Measurements from ENCODE around the gene TM7SF2.

The TM7SF2 gene

GRCh38 chr11:65133724-65134123, 22.1 kb downstream of the TM7SF2 start:
- H3K4me1 ChIP-seq: no peaks in the 10 kb centered on the region
- H3K9me3 ChIP-seq: no peaks in the 10 kb centered on the region
- no peaks in the 10 kb centered on the region for H3K27me3 ChIP-seq
- no peak for TF ChIP-seq CTCF (IDR thresholded peaks at IDR 0.05; ENCODE audit: low read depth, low read length)
- H3K36me3 ChIP-seq: peaks cover 9% of the 10 kb centered on the region; the same call in 1 of the 2 replicates
- DNase-seq: no peak
- peak overlapping the region; percentile 73 for H3K4me3 ChIP-seq (ENCODE audit: low read depth, low read length)

DNA sequence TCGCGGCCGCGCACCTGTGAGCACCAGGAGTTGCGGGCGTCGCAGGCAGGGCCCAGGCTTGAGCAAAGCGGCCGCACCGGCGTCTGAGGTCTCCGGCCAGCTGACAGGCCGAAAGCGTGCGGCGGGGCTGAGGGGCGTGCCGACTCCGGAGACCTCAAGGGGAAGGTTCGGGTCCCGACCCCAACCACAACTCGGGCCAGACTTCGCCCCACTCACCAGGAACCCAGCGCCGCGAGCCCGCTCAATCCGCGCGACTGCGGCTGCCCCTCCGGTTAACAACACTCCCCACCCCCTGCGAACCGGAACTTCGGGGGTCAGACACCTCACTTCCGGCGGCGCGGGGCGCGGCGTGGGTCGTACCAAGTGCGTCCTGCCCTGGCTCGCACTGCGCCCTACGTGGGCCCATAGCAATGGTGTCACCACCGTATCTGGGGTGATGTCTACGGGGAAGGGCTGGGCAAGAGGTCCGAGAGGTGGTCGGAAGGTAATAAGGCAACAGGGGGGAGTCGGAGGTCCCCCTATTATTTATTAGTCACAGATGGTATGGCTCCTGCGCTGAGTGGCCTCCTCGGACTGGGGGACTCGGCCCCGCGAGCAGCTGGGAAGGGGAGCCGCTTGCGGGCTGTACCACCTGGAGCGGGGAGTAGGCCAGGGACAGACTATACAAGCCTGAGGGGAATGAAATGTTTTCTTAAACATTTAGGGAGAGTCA, 22.7 kb downstream of the TM7SF2 start, which contains the start of gene SYVN1:
TSS of gene SYVN1 (minus strand) at position 280 of the 712 bp plus-strand sequence. CDS start 918 bp downstream, outside the sequence.
- H3K4me3 ChIP-seq (ENCODE audit: low read depth, low read length): peak within 1 kb of the TSS; percentile 73
- no peak for TF ChIP-seq CTCF (IDR thresholded peaks at IDR 0.05; ENCODE audit: low read depth, low read length)
- no peaks in the 10 kb centered on the region for H3K4me1 ChIP-seq
- peak; percentile 84 for DNase-seq
- peaks cover 9% of the 10 kb centered on the region; the same call in 1 of the 2 replicates for H3K36me3 ChIP-seq
- no peaks in the 10 kb centered on the region for H3K9me3 ChIP-seq
- no peaks in the 10 kb centered on the region for H3K27me3 ChIP-seq

GRCh38 chr11:65134952-65135632, 23.4 kb downstream of the TM7SF2 start:
- no peak for TF ChIP-seq CTCF (IDR thresholded peaks at IDR 0.05; ENCODE audit: low read depth, low read length)
- H3K36me3 ChIP-seq: peaks cover 7% of the 10 kb centered on the region; the same call in 1 of the 2 replicates
- no peaks in the 10 kb centered on the region for H3K4me1 ChIP-seq
- no peaks in the 10 kb centered on the region for H3K27me3 ChIP-seq
- peak; percentile 80 for DNase-seq
- H3K9me3 ChIP-seq: no peaks in the 10 kb centered on the region
- H3K4me3 ChIP-seq (ENCODE audit: low read depth, low read length): peak overlapping the region; percentile 73

DNA sequence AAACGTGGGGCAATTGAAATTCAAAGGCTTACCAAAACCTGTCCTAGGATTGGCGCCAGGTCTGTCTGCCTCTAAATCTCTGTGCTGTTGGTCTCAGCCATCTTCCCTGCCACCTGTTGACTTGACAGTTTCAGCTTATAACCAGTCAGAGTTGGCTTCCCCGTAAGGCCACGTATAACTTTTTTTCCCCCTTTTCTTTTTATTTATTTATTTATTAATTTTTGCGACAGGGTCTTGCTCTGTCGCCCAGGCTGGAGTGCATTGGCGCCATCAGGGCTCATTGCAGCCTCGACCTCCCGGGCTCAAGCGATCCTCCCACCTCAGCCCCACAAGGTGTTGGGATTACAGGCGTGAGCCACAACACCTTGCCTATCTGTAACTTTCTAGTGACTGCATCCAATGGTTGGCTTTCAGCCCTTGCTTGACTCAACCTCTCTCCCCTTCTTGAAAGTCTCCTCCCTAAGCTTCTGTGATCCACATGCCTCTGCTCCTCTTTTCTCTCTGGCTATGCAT, 24.0 kb downstream of the TM7SF2 start:
- no peak for DNase-seq
- H3K4me3 ChIP-seq (ENCODE audit: low read depth, low read length): peak overlapping the region; percentile 73
- 0 out of 2 replicates have a peak, but pooled peaks cover 6% of the 10 kb centered on the region for H3K36me3 ChIP-seq
- H3K27me3 ChIP-seq: no peaks in the 10 kb centered on the region
- H3K4me1 ChIP-seq: no peaks in the 10 kb centered on the region
- no peaks in the 10 kb centered on the region for H3K9me3 ChIP-seq
- TF ChIP-seq CTCF (IDR thresholded peaks at IDR 0.05; ENCODE audit: low read depth, low read length): no peak

DNA sequence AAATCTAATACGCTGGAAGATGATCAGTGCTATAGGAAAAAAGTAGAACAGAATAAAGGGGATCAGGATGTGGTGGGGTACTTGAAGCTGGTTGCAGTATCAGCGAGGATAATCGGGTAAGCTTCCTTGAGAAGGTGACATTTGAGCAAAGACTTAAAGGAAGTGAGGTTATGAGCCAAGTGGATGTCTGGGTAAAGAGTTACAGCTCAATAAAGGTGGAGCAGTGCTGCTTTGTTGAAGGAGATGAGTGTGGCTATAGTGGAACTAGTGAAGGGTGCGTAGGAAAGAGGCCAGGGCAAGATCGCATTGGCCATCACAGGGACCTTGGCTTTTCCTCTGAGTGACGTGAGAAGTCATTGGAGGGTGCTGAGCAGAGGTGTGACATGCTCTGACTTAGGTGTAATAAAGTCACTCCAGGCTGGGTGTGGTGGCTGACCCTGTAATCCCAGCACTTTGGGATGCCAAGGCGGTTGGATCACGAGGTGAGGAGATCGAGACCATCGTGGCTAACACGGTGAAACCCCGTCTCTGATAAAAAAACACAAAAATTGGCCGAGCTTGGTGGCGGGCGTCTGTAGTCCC, 24.9 kb downstream of the TM7SF2 start:
- H3K4me1 ChIP-seq: no peaks in the 10 kb centered on the region
- DNase-seq: no peak
- no peaks in the 10 kb centered on the region for H3K9me3 ChIP-seq
- no peaks in the 10 kb centered on the region for H3K27me3 ChIP-seq
- H3K36me3 ChIP-seq: no peaks in the 10 kb centered on the region
- H3K4me3 ChIP-seq (ENCODE audit: low read depth, low read length): no peak overlapping the region
- no peak for TF ChIP-seq CTCF (IDR thresholded peaks at IDR 0.05; ENCODE audit: low read depth, low read length)
